ENCODE results near the gene ACTN2.

The ACTN2 gene

DNA sequence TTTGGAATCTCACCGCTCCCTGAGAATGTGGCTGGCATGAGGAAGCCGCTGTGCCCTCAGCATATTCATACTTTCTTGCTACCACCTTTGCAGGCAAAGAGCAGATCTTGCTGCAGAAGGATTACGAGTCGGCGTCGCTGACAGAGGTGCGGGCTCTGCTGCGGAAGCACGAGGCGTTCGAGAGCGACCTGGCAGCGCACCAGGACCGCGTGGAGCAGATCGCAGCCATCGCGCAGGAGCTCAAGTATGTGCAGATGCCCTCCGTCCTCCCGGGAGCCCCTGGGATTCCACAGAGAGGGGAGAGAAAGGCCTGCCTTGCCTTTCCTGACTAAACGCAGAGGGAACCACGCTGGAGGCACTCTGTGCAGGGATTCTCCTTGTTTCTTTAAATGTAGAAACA lies 58.2 kb downstream of the ACTN2 start:
- H3K79me2 ChIP-seq (ENCODE audit: low read length), result no peaks in the 10 kb centered on the region
- H3K4me1 ChIP-seq (ENCODE audit: low read length), result no peaks in the 10 kb centered on the region
- H3K4me2 ChIP-seq (ENCODE audit: low read depth, low read length), result no peak overlapping the region
- H3K36me3 ChIP-seq (replicated peaks; ENCODE audit: insufficient read depth, low read length), result no peaks in the 10 kb centered on the region
- H3K4me3 ChIP-seq (ENCODE audit: low read length), result no peak overlapping the region
- no peak overlapping the region for H3K9ac ChIP-seq (ENCODE audit: low read length)
- H3K9me2 ChIP-seq (replicated peaks; ENCODE audit: insufficient read depth, low read length), result no peaks in the 10 kb centered on the region
- H2AFZ ChIP-seq (ENCODE audit: low read length), result no peak overlapping the region
- no peaks in the 10 kb centered on the region for H3K9me3 ChIP-seq (replicated peaks; ENCODE audit: insufficient read depth, low read length)
- no peaks in the 10 kb centered on the region for H4K20me1 ChIP-seq (ENCODE audit: insufficient read depth, low read length)
- TF ChIP-seq EZH2phosphoT487 (IDR thresholded peaks at IDR 0.05; ENCODE audit: low read length), result no peak
- TF ChIP-seq, protein P1, sequence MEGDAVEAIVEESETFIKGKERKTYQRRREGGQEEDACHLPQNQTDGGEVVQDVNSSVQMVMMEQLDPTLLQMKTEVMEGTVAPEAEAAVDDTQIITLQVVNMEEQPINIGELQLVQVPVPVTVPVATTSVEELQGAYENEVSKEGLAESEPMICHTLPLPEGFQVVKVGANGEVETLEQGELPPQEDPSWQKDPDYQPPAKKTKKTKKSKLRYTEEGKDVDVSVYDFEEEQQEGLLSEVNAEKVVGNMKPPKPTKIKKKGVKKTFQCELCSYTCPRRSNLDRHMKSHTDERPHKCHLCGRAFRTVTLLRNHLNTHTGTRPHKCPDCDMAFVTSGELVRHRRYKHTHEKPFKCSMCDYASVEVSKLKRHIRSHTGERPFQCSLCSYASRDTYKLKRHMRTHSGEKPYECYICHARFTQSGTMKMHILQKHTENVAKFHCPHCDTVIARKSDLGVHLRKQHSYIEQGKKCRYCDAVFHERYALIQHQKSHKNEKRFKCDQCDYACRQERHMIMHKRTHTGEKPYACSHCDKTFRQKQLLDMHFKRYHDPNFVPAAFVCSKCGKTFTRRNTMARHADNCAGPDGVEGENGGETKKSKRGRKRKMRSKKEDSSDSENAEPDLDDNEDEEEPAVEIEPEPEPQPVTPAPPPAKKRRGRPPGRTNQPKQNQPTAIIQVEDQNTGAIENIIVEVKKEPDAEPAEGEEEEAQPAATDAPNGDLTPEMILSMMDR (IDR thresholded peaks at IDR 0.05; ENCODE audit: low read length), result no peak
- no peak for TF ChIP-seq EZH2 (optimal IDR thresholded peaks at IDR 0.05; ENCODE audit: low read depth, low read length)
- no peak overlapping the region for H3K27ac ChIP-seq (ENCODE audit: low read length)
- H3K27me3 ChIP-seq (replicated peaks; ENCODE audit: insufficient read depth, low read length), result no peaks in the 10 kb centered on the region
- no peaks in the 10 kb centered on the region for H3F3A ChIP-seq (ENCODE audit: insufficient read depth, low read length)
- no peak for DNase-seq

DNA sequence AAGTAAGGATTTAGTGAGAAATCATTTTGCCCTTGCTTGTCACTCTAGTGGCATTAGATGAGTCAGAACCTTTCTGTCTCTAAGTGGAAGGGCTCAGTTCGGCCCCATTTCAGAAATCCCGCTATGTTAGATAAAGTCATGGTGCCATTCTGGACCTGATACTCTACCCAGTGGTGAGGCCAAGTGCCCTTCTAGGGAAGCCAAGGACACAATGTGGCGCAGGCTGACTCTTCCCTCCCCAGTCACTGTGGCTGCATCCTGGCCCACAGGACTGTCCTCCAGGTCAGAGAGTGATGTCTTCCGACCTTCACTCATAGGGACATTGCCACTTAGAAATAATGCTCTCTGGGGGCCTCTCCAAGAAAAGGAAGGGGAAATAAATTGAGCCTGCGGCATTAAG lies 60.5 kb downstream of the ACTN2 start:
- H4K20me1 ChIP-seq (ENCODE audit: insufficient read depth, low read length), result no peaks in the 10 kb centered on the region
- no peaks in the 10 kb centered on the region for H3K9me2 ChIP-seq (replicated peaks; ENCODE audit: insufficient read depth, low read length)
- no peak overlapping the region for H3K9ac ChIP-seq (ENCODE audit: low read length)
- no peaks in the 10 kb centered on the region for H3K27me3 ChIP-seq (replicated peaks; ENCODE audit: insufficient read depth, low read length)
- no peaks in the 10 kb centered on the region for H3F3A ChIP-seq (ENCODE audit: insufficient read depth, low read length)
- H3K4me3 ChIP-seq (ENCODE audit: low read length), result no peak overlapping the region
- H3K9me3 ChIP-seq (replicated peaks; ENCODE audit: insufficient read depth, low read length), result no peaks in the 10 kb centered on the region
- no peak overlapping the region for H2AFZ ChIP-seq (ENCODE audit: low read length)
- no peaks in the 10 kb centered on the region for H3K79me2 ChIP-seq (ENCODE audit: low read length)
- H3K27ac ChIP-seq (ENCODE audit: low read length), result no peak overlapping the region
- H3K4me1 ChIP-seq (ENCODE audit: low read length), result no peaks in the 10 kb centered on the region
- no peaks in the 10 kb centered on the region for H3K36me3 ChIP-seq (replicated peaks; ENCODE audit: insufficient read depth, low read length)
- TF ChIP-seq, protein P1 (IDR thresholded peaks at IDR 0.05; ENCODE audit: low read length), result no peak
- TF ChIP-seq EZH2phosphoT487 (IDR thresholded peaks at IDR 0.05; ENCODE audit: low read length), result no peak
- no peak for TF ChIP-seq EZH2 (optimal IDR thresholded peaks at IDR 0.05; ENCODE audit: low read depth, low read length)
- no peak overlapping the region for H3K4me2 ChIP-seq (ENCODE audit: low read depth, low read length)
- no peak for DNase-seq

DNA sequence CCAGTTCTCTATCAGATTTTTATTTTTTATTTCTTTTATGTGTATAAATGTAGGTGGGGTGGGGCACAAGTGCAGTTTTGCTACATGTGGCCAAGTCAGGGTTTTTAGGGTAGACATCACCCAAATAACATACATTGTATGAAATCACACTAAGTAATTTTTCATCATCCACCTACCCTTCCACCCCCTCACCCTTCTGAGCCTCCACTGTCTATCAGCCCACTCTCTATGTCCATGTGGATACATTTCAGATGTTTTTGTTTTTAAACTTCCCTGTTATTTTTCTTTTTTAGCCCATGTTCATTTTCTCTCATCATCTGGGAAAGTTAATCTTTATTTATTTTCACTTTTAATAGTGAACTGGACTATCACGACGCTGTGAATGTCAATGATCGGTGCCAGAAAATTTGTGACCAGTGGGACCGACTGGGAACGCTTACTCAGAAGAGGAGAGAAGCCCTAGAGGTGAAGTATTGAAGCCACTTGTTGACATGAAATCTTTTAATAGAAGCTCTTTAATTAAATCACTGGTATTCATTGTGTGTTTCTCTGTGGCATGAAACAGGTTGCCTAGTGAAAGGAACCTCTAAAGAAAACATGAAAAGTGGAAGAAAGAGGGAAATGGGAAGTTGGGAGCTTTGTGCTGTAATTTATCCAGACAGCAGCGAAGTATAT lies 61.1 kb downstream of the ACTN2 start:
- Histone ChIP-seq H3K9me2 (replicated peaks; ENCODE audit: insufficient read depth, low read length) (no peaks in the 10 kb centered on the region), H3K4me1 (ENCODE audit: low read length) (no peaks in the 10 kb centered on the region), H3K4me2 (ENCODE audit: low read depth, low read length) (no peak overlapping the region), H3K9me3 (replicated peaks; ENCODE audit: insufficient read depth, low read length) (no peaks in the 10 kb centered on the region), H3K79me2 (ENCODE audit: low read length) (no peaks in the 10 kb centered on the region), H3K27ac (ENCODE audit: low read length) (no peak overlapping the region), H3K27me3 (replicated peaks; ENCODE audit: insufficient read depth, low read length) (no peaks in the 10 kb centered on the region), H3K36me3 (replicated peaks; ENCODE audit: insufficient read depth, low read length) (no peaks in the 10 kb centered on the region), H3K9ac (ENCODE audit: low read length) (no peak overlapping the region), H4K20me1 (ENCODE audit: insufficient read depth, low read length) (no peaks in the 10 kb centered on the region), H3K4me3 (ENCODE audit: low read length) (no peak overlapping the region), H3F3A (ENCODE audit: insufficient read depth, low read length) (no peaks in the 10 kb centered on the region), H2AFZ (ENCODE audit: low read length) (no peak overlapping the region)
- no peak for TF ChIP-seq EZH2 (optimal IDR thresholded peaks at IDR 0.05; ENCODE audit: low read depth, low read length)
- DNase-seq, result no peak

DNA sequence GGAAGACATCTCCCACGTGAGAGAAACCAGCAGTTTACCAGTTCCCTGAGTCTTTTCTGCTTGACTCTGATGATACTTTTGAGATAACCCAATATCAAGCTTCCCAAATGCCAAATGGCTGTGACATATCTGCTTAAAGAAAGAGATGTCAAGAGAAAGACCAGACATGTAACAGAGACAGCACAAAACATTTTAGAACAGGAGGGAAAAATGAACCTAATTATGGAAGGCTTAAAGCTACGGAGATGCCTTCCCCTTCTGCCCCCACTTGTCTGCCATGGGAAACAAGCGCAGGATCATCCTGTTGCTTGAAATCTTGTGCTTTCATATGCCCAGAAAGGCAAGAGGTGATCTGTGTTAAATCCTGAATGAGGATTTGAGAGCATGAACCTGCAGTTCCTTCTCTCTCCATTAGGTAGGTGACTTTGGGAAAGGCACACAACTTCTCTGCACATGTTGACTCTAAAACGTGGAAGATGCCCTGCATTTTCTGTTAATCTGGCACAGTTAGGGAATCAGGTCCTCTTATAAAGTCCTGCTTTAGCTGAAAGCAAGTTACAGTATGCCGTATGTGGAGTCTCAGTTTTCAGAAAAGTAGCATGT lies 62.1 kb downstream of the ACTN2 start:
- no peaks in the 10 kb centered on the region for H3K27me3 ChIP-seq (replicated peaks; ENCODE audit: insufficient read depth, low read length)
- H3K9me2 ChIP-seq (replicated peaks; ENCODE audit: insufficient read depth, low read length), result no peaks in the 10 kb centered on the region
- H3K4me1 ChIP-seq (ENCODE audit: low read length), result no peaks in the 10 kb centered on the region
- no peak overlapping the region for H3K4me2 ChIP-seq (ENCODE audit: low read depth, low read length)
- no peak overlapping the region for H2AFZ ChIP-seq (ENCODE audit: low read length)
- no peak overlapping the region for H3K9ac ChIP-seq (ENCODE audit: low read length)
- H3K36me3 ChIP-seq (replicated peaks; ENCODE audit: insufficient read depth, low read length), result no peaks in the 10 kb centered on the region
- no peaks in the 10 kb centered on the region for H3K79me2 ChIP-seq (ENCODE audit: low read length)
- TF ChIP-seq EZH2phosphoT487 (IDR thresholded peaks at IDR 0.05; ENCODE audit: low read length) (no peak), EZH2 (optimal IDR thresholded peaks at IDR 0.05; ENCODE audit: low read depth, low read length) (no peak)
- TF ChIP-seq, protein P1 (IDR thresholded peaks at IDR 0.05; ENCODE audit: low read length), result peak; percentile 16; the same call in 1 of the 2 replicates
- no peak overlapping the region for H3K27ac ChIP-seq (ENCODE audit: low read length)
- no peak overlapping the region for H3K4me3 ChIP-seq (ENCODE audit: low read length)
- no peak for DNase-seq
- no peaks in the 10 kb centered on the region for H4K20me1 ChIP-seq (ENCODE audit: insufficient read depth, low read length)
- no peaks in the 10 kb centered on the region for H3F3A ChIP-seq (ENCODE audit: insufficient read depth, low read length)
- H3K9me3 ChIP-seq (replicated peaks; ENCODE audit: insufficient read depth, low read length), result no peaks in the 10 kb centered on the region
